Loucy (cell line): ENCODE data around the gene SCN3B.

Source experiments
- H2AFZ ChIP-seq: fragments of 200-600 bp; sonication (generic); 2 replicates; pipeline ENCODE4 v1.6.0; 2016; ENCODE audit warnings: antibody characterized with exemption, mild to moderate bottlenecking, low read length, moderate library complexity
- H3F3A ChIP-seq: fragments of 200-600 bp; 2 replicates; pipeline ENCODE4 v1.6.0; 2016; ENCODE audit warnings: antibody characterized with exemption, low read depth, mild to moderate bottlenecking
- H3K27me3 ChIP-seq: fragments of 200-600 bp; sonication (generic); 2 replicates; pipeline ENCODE4 v1.6.1; 2014; ENCODE audit warnings: low read length, mild to moderate bottlenecking; ENCODE audit not compliant: insufficient read depth, poor library complexity, severe bottlenecking
- H3K36me3 ChIP-seq: fragments of 200-600 bp; sonication (generic); 2 replicates; pipeline ENCODE4 v1.6.1; 2016; ENCODE audit warnings: low read length; ENCODE audit not compliant: insufficient read depth
- H3K4me1 ChIP-seq: fragments of 200-600 bp; sonication (generic); 2 replicates; pipeline ENCODE4 v1.5.1; 2014; ENCODE audit warnings: low read length, mild to moderate bottlenecking; ENCODE audit not compliant: insufficient read depth, poor library complexity, severe bottlenecking
- H3K4me2 ChIP-seq: fragments of 200-600 bp; sonication (generic); 2 replicates; pipeline ENCODE4 v1.6.0; 2014; ENCODE audit warnings: antibody characterized with exemption, low read length, low read depth, mild to moderate bottlenecking; ENCODE audit not compliant: poor library complexity, severe bottlenecking
- H3K4me3 ChIP-seq: fragments of 200-600 bp; sonication (generic); 2 replicates; pipeline ENCODE4 v1.5.1; 2014; ENCODE audit warnings: low read length, mild to moderate bottlenecking, mixed read lengths; ENCODE audit not compliant: poor library complexity, severe bottlenecking
- H3K79me2 ChIP-seq: fragments of 200-600 bp; sonication (generic); 2 replicates; pipeline ENCODE4 v1.6.1; 2014; ENCODE audit warnings: low read length; ENCODE audit not compliant: insufficient read depth
- H3K9ac ChIP-seq: fragments of 200-600 bp; sonication (generic); 2 replicates; pipeline ENCODE4 v1.6.0; 2014; ENCODE audit warnings: mild to moderate bottlenecking, low read depth, low read length, moderate library complexity; ENCODE audit not compliant: poor library complexity, severe bottlenecking
- H3K9me2 ChIP-seq: fragments of 200-600 bp; sonication (generic); replicated peaks from 2 replicates; pipeline ENCODE4 v1.6.1; 2016; ENCODE audit warnings: low read depth, low read length, mixed read lengths
- H3K9me3 ChIP-seq: fragments of 200-600 bp; sonication (generic); 2 replicates; pipeline ENCODE4 v1.6.1; 2014; ENCODE audit warnings: mild to moderate bottlenecking, antibody characterized with exemption, low read length, low read depth; ENCODE audit not compliant: insufficient read depth
- H4K20me1 ChIP-seq: fragments of 200-600 bp; sonication (generic); 2 replicates; pipeline ENCODE4 v1.6.0; 2014; ENCODE audit warnings: antibody characterized with exemption, low read length, mild to moderate bottlenecking; ENCODE audit not compliant: insufficient read depth, poor library complexity, severe bottlenecking
- EZH2phosphoT487 ChIP-seq: fragments of 200-600 bp; IDR thresholded peaks from 2 replicates; pipeline ENCODE4 v1.6.1; 2018; ENCODE audit warnings: antibody characterized with exemption, mild to moderate bottlenecking, moderate library complexity, borderline replicate concordance
- TF ChIP-seq, protein P1 (sequence below): fragments of 200-600 bp; sonication (generic); conservative IDR thresholded peaks from 2 replicates; pipeline ENCODE4 v1.5.1; 2014; ENCODE audit warnings: mild to moderate bottlenecking, antibody characterized with exemption, low read length

Gene SCN3B

DNA sequence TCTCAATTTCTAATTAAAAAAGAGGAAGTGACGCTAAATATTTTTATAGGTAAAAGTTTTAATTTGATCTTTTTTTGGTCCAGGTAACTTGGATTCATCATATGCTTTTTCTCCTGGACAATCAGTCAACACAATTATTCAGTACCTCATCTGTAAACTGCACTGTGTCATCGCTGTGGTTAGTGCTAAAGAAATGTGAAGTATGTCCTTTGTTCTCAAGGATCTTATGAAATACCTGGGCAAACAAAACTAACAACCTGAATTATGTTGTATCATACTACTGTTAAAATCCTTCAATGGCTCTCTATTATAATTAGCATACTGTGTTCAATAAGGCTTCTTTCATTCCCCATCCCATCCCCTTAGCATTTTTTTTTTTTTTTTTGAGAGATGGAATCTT is 19.9 kb upstream of the SCN3B start:
- Histone ChIP-seq H3K79me2 (no peaks in the 10 kb centered on the region), H3F3A (no peaks in the 10 kb centered on the region), H3K9me3 (no peaks in the 10 kb centered on the region), H2AFZ (no peak overlapping the region), H3K27me3 (no peaks in the 10 kb centered on the region), H3K36me3 (no peaks in the 10 kb centered on the region), H4K20me1 (no peaks in the 10 kb centered on the region), H3K9ac (no peak overlapping the region), H3K4me1 (no peaks in the 10 kb centered on the region), H3K4me3 (no peak overlapping the region), H3K4me2 (no peak overlapping the region), H3K9me2 (no peaks in the 10 kb centered on the region)
- no peak for TF ChIP-seq EZH2phosphoT487
- TF ChIP-seq, protein P1, sequence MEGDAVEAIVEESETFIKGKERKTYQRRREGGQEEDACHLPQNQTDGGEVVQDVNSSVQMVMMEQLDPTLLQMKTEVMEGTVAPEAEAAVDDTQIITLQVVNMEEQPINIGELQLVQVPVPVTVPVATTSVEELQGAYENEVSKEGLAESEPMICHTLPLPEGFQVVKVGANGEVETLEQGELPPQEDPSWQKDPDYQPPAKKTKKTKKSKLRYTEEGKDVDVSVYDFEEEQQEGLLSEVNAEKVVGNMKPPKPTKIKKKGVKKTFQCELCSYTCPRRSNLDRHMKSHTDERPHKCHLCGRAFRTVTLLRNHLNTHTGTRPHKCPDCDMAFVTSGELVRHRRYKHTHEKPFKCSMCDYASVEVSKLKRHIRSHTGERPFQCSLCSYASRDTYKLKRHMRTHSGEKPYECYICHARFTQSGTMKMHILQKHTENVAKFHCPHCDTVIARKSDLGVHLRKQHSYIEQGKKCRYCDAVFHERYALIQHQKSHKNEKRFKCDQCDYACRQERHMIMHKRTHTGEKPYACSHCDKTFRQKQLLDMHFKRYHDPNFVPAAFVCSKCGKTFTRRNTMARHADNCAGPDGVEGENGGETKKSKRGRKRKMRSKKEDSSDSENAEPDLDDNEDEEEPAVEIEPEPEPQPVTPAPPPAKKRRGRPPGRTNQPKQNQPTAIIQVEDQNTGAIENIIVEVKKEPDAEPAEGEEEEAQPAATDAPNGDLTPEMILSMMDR = no peak

DNA sequence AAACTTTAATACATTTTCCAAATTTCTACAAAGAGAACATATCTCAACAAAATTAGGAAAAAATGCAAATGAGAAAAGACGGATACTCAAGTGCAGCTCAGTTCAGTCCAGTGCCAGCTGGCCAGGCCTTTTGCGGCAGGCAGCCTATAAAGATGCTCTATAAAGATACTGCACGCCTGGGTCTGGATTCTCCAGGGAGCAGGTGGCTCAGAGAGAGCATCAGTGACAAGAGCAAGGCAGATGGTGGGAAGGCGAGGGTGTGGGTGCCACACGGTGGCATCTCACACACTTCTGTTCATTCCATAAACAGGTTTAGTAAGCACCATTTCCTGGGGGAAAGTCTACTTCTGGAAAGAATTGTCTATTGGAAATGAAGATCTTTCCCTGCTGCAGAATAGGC is 18.1 kb upstream of the SCN3B start:
- H3K79me2 ChIP-seq = no peaks in the 10 kb centered on the region
- H3K36me3 ChIP-seq = no peaks in the 10 kb centered on the region
- no peaks in the 10 kb centered on the region for H4K20me1 ChIP-seq
- no peak overlapping the region for H3K4me3 ChIP-seq
- H3K9me3 ChIP-seq = no peaks in the 10 kb centered on the region
- H3K4me2 ChIP-seq = no peak overlapping the region
- TF ChIP-seq EZH2phosphoT487 = no peak
- TF ChIP-seq, protein P1 = no peak
- H3K27me3 ChIP-seq = no peaks in the 10 kb centered on the region
- H3K4me1 ChIP-seq = no peaks in the 10 kb centered on the region
- no peaks in the 10 kb centered on the region for H3F3A ChIP-seq
- H3K9ac ChIP-seq = no peak overlapping the region
- no peaks in the 10 kb centered on the region for H3K9me2 ChIP-seq
- H2AFZ ChIP-seq = no peak overlapping the region

DNA sequence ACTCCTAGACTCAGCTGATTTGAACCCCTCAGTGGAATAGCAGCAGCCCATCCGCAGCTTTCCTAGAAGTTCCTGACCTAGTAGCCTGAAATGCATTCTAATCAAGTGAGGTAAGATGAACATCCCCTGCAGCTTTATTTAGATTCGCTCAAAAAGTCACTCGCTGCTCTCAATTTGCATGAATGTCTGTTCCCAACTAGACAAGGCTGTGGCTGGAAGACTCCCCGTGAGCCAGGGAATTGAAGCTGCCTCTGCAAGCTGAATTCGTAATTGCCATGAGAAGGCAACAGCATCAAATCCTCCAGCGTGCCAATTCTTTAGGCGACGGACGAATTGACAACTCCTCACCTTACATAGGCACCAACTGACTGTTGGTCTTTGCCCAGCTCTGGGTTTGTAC is 17.1 kb upstream of the SCN3B start:
- Histone ChIP-seq H3K36me3 (no peaks in the 10 kb centered on the region), H3K4me3 (no peak overlapping the region), H3K79me2 (no peaks in the 10 kb centered on the region), H4K20me1 (no peaks in the 10 kb centered on the region), H3K4me2 (no peak overlapping the region), H2AFZ (no peak overlapping the region), H3K9me3 (no peaks in the 10 kb centered on the region), H3K9ac (no peak overlapping the region), H3K9me2 (no peaks in the 10 kb centered on the region), H3F3A (no peaks in the 10 kb centered on the region), H3K4me1 (no peaks in the 10 kb centered on the region), H3K27me3 (no peaks in the 10 kb centered on the region)
- TF ChIP-seq EZH2phosphoT487 = no peak
- TF ChIP-seq, protein P1 = no peak
